Measurements from ENCODE around the gene TFEB.

DNA sequence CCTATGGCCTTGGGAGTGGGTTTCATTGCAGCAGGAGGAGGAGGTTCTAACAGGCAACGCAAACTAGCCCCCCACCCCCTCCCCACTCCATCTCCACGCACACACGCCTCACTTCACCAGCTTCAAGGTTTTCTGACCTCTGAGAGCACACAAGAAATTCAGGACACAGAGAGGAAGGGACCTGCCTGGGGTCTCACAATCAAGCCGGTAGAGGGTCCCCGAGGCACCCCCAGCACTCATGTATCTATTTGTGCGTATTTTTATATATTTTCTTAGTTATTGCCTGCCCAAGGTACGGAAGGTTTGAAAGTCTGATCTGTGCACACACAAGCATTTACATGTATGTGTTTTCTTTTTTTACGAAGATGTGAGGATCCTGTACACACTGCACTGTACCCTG is 80.2 kb downstream of the TFEB start:
- TF ChIP-seq, protein P1, sequence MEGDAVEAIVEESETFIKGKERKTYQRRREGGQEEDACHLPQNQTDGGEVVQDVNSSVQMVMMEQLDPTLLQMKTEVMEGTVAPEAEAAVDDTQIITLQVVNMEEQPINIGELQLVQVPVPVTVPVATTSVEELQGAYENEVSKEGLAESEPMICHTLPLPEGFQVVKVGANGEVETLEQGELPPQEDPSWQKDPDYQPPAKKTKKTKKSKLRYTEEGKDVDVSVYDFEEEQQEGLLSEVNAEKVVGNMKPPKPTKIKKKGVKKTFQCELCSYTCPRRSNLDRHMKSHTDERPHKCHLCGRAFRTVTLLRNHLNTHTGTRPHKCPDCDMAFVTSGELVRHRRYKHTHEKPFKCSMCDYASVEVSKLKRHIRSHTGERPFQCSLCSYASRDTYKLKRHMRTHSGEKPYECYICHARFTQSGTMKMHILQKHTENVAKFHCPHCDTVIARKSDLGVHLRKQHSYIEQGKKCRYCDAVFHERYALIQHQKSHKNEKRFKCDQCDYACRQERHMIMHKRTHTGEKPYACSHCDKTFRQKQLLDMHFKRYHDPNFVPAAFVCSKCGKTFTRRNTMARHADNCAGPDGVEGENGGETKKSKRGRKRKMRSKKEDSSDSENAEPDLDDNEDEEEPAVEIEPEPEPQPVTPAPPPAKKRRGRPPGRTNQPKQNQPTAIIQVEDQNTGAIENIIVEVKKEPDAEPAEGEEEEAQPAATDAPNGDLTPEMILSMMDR (IDR thresholded peaks at IDR 0.05) = no peak
- no peak for TF ChIP-seq ZFX (IDR thresholded peaks at IDR 0.05; ENCODE audit: borderline replicate concordance)

All from 22Rv1 (cell line).